Activated T-cell treated with anti-CD3 and anti-CD28 coated beads, Interleukin-2, amount 50 U/mL, for 72 hours (primary cell): ENCODE data around the gene TEF. TPM values are rescaled to one million over a fixed set of nuclear protein-coding genes. Genes with fewer than 3 reads are reported as not detected.

Experiments used
- ATAC-seq, 2 donors: fragments of 150-1000 bp; cut with Tn5 transposase; replicated peaks in 1 of 2; 2 replicates each; pipeline ENCODE4 v1.10.0; 2021; ENCODE audit warnings: moderate library complexity in 2 of 2, mild to moderate bottlenecking in 1 of 2
- DNase-seq, 2 donors: peaks; one replicate each; pipeline ENCODE4 v3.0.0; 2021 to 2022; ENCODE audit warnings: mixed read lengths in 1 of 2
- H3K27ac Mint-ChIP-seq: one replicate; pipeline ENCODE4 v1.8.0; 2022; ENCODE audit warnings: mild to moderate bottlenecking, moderate library complexity, mixed read lengths
- H3K27me3 Mint-ChIP-seq: one replicate; pipeline ENCODE4 v1.8.0; 2022; ENCODE audit warnings: low read depth, mixed read lengths
- H3K36me3 Mint-ChIP-seq, 2 donors: one replicate each; pipeline ENCODE4 v1.8.0; 2022; ENCODE audit warnings: mixed read lengths in 2 of 2, mild to moderate bottlenecking in 1 of 2; ENCODE audit not compliant: insufficient read depth in 2 of 2
- H3K4me1 Mint-ChIP-seq: one replicate; pipeline ENCODE4 v1.8.0; 2022; ENCODE audit warnings: low read depth, mixed read lengths
- H3K4me3 Mint-ChIP-seq, 2 donors: one replicate each; pipeline ENCODE4 v1.8.0; 2022; ENCODE audit warnings: mild to moderate bottlenecking in 2 of 2, mixed read lengths in 2 of 2, moderate library complexity in 2 of 2
- H3K9me3 Mint-ChIP-seq, 2 donors: one replicate each; pipeline ENCODE4 v1.8.0; 2022; ENCODE audit warnings: mixed read lengths in 2 of 2
- total RNA-seq, 2 donors: library from RNA; stranded (reverse); gene quantifications; one replicate each; pipeline ENCODE4 v1.2.3, GENCODE V29; 2022

Gene TEF
- total RNA-seq = 1 to 10 TPM; 1.5 to 2.0 TPM

- no peaks in the 10 kb centered on the region for H3K27me3 Mint-ChIP-seq
- H3K4me1 Mint-ChIP-seq = peaks cover 14% of the 10 kb centered on the region
- H3K9me3 Mint-ChIP-seq = no peaks in the 10 kb centered on the region
- peak within 1 kb of the TSS; percentile 98 for H3K27ac Mint-ChIP-seq
- H3K36me3 Mint-ChIP-seq = no peaks in the 10 kb centered on the region
- ATAC-seq (peak; percentile 91 to 92), DNase-seq (peak; percentile 98 to 99)
- peak within 1 kb of the TSS; percentile 90 to 92 for H3K4me3 Mint-ChIP-seq
Measured at GRCh38 chr22:41381329-41382097, at the start of gene TEF. Gene TEF (plus strand): TSS chr22:41381942. CDS start chr22:41382045, 103 bp downstream.

- peaks cover 7% of the 10 kb centered on the region for H3K4me1 Mint-ChIP-seq
- DNase-seq = no peak
- no peaks in the 10 kb centered on the region for H3K27me3 Mint-ChIP-seq
- H3K27ac Mint-ChIP-seq = no peak overlapping the region
- H3K4me3 Mint-ChIP-seq = no peak overlapping the region
- H3K36me3 Mint-ChIP-seq = peaks cover 4 to 10% of the 10 kb centered on the region in 2 donors
- ATAC-seq = no peak
- no peaks in the 10 kb centered on the region for H3K9me3 Mint-ChIP-seq
Measured at GRCh38 chr22:41332217-41332939, 49.4 kb upstream of the TEF start.

GRCh38 chr22:41333806-41334205 lies 47.9 kb upstream of the TEF start:
- Mint-ChIP-seq H3K4me3 (no peak overlapping the region), H3K27ac (no peak overlapping the region), H3K36me3 (peaks cover 2 to 12% of the 10 kb centered on the region in 2 donors), H3K4me1 (peaks cover 7% of the 10 kb centered on the region), H3K9me3 (no peaks in the 10 kb centered on the region), H3K27me3 (no peaks in the 10 kb centered on the region)
- no peak for DNase-seq
- no peak for ATAC-seq

- H3K4me3 Mint-ChIP-seq = no peak overlapping the region
- peaks cover 2 to 12% of the 10 kb centered on the region in 2 donors for H3K36me3 Mint-ChIP-seq
- H3K4me1 Mint-ChIP-seq = peaks cover 7% of the 10 kb centered on the region
- no peaks in the 10 kb centered on the region for H3K27me3 Mint-ChIP-seq
- no peak overlapping the region for H3K27ac Mint-ChIP-seq
- DNase-seq (no peak), ATAC-seq (no peak)
- no peaks in the 10 kb centered on the region for H3K9me3 Mint-ChIP-seq
Measured at GRCh38 chr22:41334215-41334614, 47.5 kb upstream of the TEF start.

- ATAC-seq = no peak
- H3K9me3 Mint-ChIP-seq = no peaks in the 10 kb centered on the region
- no peak overlapping the region for H3K27ac Mint-ChIP-seq
- H3K4me1 Mint-ChIP-seq = peaks cover 7% of the 10 kb centered on the region
- H3K4me3 Mint-ChIP-seq = no peak overlapping the region
- peaks cover 2 to 11% of the 10 kb centered on the region in 2 donors for H3K36me3 Mint-ChIP-seq
- no peaks in the 10 kb centered on the region for H3K27me3 Mint-ChIP-seq
- DNase-seq = no peak
Measured at GRCh38 chr22:41334951-41335635, 46.6 kb upstream of the TEF start.

- peaks cover 12% of the 10 kb centered on the region for H3K4me1 Mint-ChIP-seq
- H3K27ac Mint-ChIP-seq = no peak overlapping the region
- DNase-seq (no peak), ATAC-seq (no peak)
- H3K27me3 Mint-ChIP-seq = no peaks in the 10 kb centered on the region
- H3K36me3 Mint-ChIP-seq = peaks cover 2 to 7% of the 10 kb centered on the region in 2 donors
- no peaks in the 10 kb centered on the region for H3K9me3 Mint-ChIP-seq
- H3K4me3 Mint-ChIP-seq = no peak overlapping the region
Measured at GRCh38 chr22:41338614-41339212, 43.0 kb upstream of the TEF start.

GRCh38 chr22:41339823-41340222 lies 41.9 kb upstream of the TEF start:
- Mint-ChIP-seq H3K4me1 (peaks cover 12% of the 10 kb centered on the region), H3K4me3 (no peak overlapping the region), H3K27me3 (no peaks in the 10 kb centered on the region), H3K36me3 (peaks cover 2 to 11% of the 10 kb centered on the region in 2 donors), H3K9me3 (no peaks in the 10 kb centered on the region), H3K27ac (no peak overlapping the region)
- ATAC-seq (no peak), DNase-seq (no peak)

GRCh38 chr22:41340357-41340756 lies 41.4 kb upstream of the TEF start:
- Mint-ChIP-seq H3K36me3 (peaks cover 2 to 11% of the 10 kb centered on the region in 2 donors), H3K4me1 (peaks cover 10% of the 10 kb centered on the region), H3K4me3 (no peak overlapping the region), H3K27me3 (no peaks in the 10 kb centered on the region), H3K9me3 (no peaks in the 10 kb centered on the region), H3K27ac (peak overlapping the region; percentile 26)
- DNase-seq = no peak
- no peak for ATAC-seq

GRCh38 chr22:41341012-41341411 lies 40.7 kb upstream of the TEF start:
- Mint-ChIP-seq H3K4me1 (peaks cover 4% of the 10 kb centered on the region), H3K27me3 (no peaks in the 10 kb centered on the region), H3K4me3 (no peak overlapping the region), H3K9me3 (no peaks in the 10 kb centered on the region), H3K27ac (no peak overlapping the region), H3K36me3 (peaks cover 0 to 6% of the 10 kb centered on the region in 2 donors)
- DNase-seq = no peak
- no peak for ATAC-seq

- no peaks in the 10 kb centered on the region for H3K9me3 Mint-ChIP-seq
- peak; percentile 83 to 92 for ATAC-seq
- H3K27me3 Mint-ChIP-seq = no peaks in the 10 kb centered on the region
- no peak overlapping the region for H3K4me3 Mint-ChIP-seq
- DNase-seq = peak; percentile 39 to 43
- H3K36me3 Mint-ChIP-seq = peaks cover 0 to 6% of the 10 kb centered on the region in 2 donors
- H3K27ac Mint-ChIP-seq = peak overlapping the region; percentile 30
- H3K4me1 Mint-ChIP-seq = peaks cover 4% of the 10 kb centered on the region
Measured at GRCh38 chr22:41341990-41342389, 39.8 kb upstream of the TEF start.

- no peaks in the 10 kb centered on the region for H3K27me3 Mint-ChIP-seq
- no peak overlapping the region for H3K4me3 Mint-ChIP-seq
- no peak for DNase-seq
- no peak for ATAC-seq
- no peaks in the 10 kb centered on the region for H3K9me3 Mint-ChIP-seq
- H3K36me3 Mint-ChIP-seq = peaks cover 0 to 6% of the 10 kb centered on the region in 2 donors
- H3K4me1 Mint-ChIP-seq = peaks cover 4% of the 10 kb centered on the region
- H3K27ac Mint-ChIP-seq = no peak overlapping the region
Measured at GRCh38 chr22:41343300-41343699, 38.4 kb upstream of the TEF start.

GRCh38 chr22:41343717-41344116 lies 38.0 kb upstream of the TEF start:
- no peak overlapping the region for H3K27ac Mint-ChIP-seq
- H3K27me3 Mint-ChIP-seq = no peaks in the 10 kb centered on the region
- H3K36me3 Mint-ChIP-seq = peaks cover 0 to 4% of the 10 kb centered on the region in 2 donors
- H3K4me1 Mint-ChIP-seq = peaks cover 4% of the 10 kb centered on the region
- ATAC-seq (no peak), DNase-seq (no peak)
- no peaks in the 10 kb centered on the region for H3K9me3 Mint-ChIP-seq
- no peak overlapping the region for H3K4me3 Mint-ChIP-seq
